NCI-H2227 treated with DMSO at 0.1 percent for 48 hours (cell line): ENCODE results near the gene MYO9A.

Experiments used
- DNase-seq: peaks from one replicate; lab custom pipeline; 2025; lab: John Stamatoyannopoulos, UW

MYO9A gene

DNA sequence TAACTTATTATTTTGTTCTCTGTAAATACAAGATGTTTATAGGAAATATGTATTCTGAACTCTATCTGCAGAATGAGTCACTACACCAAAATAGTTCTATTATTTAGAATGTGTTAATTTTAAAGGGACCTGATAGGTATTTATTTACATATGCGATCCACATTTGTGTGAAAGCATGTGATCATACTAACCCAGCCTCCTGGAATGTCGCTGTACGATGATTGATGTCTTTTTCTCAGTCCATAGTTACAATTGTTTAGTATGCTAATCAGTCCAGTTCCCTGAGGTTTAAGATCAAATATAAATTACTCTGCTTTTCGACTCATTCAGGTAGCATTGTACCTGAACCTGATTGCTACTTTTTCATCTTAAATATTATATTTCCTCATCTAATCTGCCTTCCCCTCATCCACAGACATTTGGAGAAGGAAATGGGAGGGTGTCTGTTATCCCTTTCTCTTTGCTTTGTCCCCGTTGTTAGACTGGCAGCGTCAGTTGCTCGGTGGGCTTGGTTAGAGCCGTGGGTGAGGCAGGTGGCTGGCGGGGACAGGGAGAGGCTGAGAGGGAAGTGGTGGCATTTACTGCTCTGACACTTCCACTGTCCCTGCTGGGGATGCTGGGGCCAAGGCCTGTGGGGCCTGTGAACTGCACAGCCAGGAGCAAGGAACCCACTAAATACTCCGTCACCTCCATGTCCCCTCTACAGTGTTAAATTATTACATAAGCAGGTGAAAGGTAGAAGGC lies 335.4 kb downstream of the MYO9A start:
- no peak for DNase-seq

GRCh38 chr15:71781965-71782265 lies 336.0 kb downstream of the MYO9A start:
- DNase-seq: no peak

GRCh38 chr15:71781179-71781964 lies 336.6 kb downstream of the MYO9A start:
- DNase-seq: no peak

DNA sequence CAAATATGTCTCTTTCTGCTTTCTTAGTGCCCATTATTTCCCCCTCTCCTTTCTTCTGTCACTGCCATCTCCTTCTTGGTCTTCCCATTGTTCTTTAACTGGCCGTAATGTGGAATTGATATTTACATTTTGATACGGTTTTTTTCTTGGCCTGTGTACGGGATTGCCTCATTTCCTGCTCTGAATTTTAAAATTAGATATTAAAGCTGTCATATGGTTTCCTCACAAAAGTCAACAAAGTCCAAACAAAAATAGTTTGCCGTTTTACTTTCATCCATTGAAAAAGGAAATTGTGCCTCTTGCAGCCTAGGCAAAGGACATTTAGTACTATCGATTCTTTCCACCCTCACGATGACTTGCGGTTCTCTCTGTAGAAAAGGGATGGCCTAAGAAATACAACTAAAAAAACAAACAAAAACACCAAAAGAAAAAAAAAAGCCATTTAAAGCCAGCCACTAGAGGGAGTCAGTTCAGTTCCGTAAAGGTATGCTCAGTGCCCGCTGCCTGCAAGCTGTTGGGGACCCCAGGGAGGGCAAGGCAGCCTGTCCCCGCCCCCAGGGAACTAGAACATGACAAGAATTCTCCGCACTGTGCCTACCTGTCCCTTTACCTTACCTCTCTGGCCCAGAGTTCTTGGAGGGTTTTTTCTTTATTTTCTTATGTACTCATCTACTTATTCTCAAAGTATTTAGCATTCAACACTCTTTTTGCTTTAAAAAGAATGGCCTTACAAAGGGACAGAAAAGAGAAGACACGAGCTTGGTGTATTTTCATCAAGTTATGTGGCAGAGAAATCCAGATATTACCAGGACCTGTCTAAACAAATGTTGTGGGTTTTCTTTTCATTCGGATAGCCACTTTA lies 337.6 kb downstream of the MYO9A start:
- DNase-seq: no peak

GRCh38 chr15:71779073-71779797 lies 338.7 kb downstream of the MYO9A start:
- no peak for DNase-seq

GRCh38 chr15:71777216-71777943 lies 340.6 kb downstream of the MYO9A start:
- no peak for DNase-seq

DNA sequence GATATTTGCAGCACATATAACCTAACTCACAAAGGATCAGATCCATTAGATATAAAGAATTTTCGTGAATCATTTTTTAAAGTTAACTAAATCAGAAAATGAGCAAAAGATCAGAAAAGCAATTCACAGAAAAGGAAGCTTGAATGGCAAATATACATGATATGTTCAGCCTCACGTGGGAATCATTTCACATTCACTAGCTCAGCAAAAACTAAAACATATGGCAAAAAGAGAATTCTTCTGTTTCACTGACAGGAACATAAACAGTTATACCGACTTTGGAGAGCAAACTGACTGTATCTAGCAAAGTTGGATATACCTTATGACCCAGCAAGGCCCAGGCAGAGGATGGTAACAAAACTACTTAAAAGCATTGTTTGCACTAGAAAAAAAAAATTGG lies 341.6 kb downstream of the MYO9A start:
- DNase-seq: no peak

DNA sequence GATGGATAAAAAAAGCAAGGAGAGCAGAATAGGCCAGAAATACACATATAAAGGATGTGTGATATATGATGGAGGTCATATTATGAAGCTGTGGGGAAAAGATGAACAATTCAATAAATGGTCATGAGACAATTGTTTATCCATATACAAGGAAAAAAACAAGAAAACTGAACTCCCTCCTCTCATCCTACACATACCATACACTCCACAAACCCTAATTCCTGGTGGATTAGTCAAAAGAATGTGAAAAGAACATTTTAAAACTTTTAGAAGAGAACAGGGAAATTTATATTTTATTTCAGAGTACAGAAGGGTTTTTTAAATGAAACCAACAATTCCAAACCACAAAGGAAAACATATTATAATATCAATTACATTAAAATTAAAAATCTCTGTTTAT lies 342.1 kb downstream of the MYO9A start:
- no peak for DNase-seq

GRCh38 chr15:71773206-71773859 lies 344.6 kb downstream of the MYO9A start:
- no peak for DNase-seq
